ENCODE results near the gene GSE1. TPM values are rescaled to one million over a fixed set of nuclear protein-coding genes. Genes with fewer than 3 reads are reported as not detected.

GSE1 gene
- total RNA-seq (2014; rRNA removed; shearing (Covaris generic)): 31.1 and 33.8 TPM in 2 replicates

- peak within 1 kb of the TSS; percentile 64 for H3K4me3 ChIP-seq
- H3K27me3 ChIP-seq: no peaks in the 10 kb centered on the region
- peak within 1 kb of the TSS; percentile 45 for H3K27ac ChIP-seq
- H3K9me3 ChIP-seq (replicated peaks): no peaks in the 10 kb centered on the region
- DNase-seq: peak; percentile 88 to 92
- H3K4me1 ChIP-seq: peaks cover 13% of the 10 kb centered on the region
- no peaks in the 10 kb centered on the region for H3K36me3 ChIP-seq
Measured at GRCh38 chr16:85612801-85613603, at the start of gene GSE1. Gene GSE1 (plus strand): TSS chr16:85613322. CDS start chr16:85613392, 70 bp downstream.

- no peak for DNase-seq
- H3K9me3 ChIP-seq (replicated peaks): no peaks in the 10 kb centered on the region
- no peak overlapping the region for H3K27ac ChIP-seq
- H3K36me3 ChIP-seq: no peaks in the 10 kb centered on the region
- H3K4me3 ChIP-seq: no peak overlapping the region
- H3K4me1 ChIP-seq: peaks cover 12% of the 10 kb centered on the region; the same call in 1 of the 2 replicates
- H3K27me3 ChIP-seq: no peaks in the 10 kb centered on the region
Measured at GRCh38 chr16:85563515-85564276, 49.4 kb upstream of the GSE1 start.

- peaks cover 18% of the 10 kb centered on the region; the same call in 1 of the 2 replicates for H3K4me1 ChIP-seq
- no peaks in the 10 kb centered on the region for H3K27me3 ChIP-seq
- no peak for DNase-seq
- H3K27ac ChIP-seq: no peak overlapping the region
- no peak overlapping the region for H3K4me3 ChIP-seq
- no peaks in the 10 kb centered on the region for H3K36me3 ChIP-seq
- no peaks in the 10 kb centered on the region for H3K9me3 ChIP-seq (replicated peaks)
Measured at GRCh38 chr16:85564277-85565051, 48.7 kb upstream of the GSE1 start.

- Histone ChIP-seq H3K9me3 (replicated peaks) (no peaks in the 10 kb centered on the region), H3K27ac (no peak overlapping the region), H3K4me1 (peaks cover 22% of the 10 kb centered on the region), H3K4me3 (no peak overlapping the region), H3K36me3 (no peaks in the 10 kb centered on the region), H3K27me3 (no peaks in the 10 kb centered on the region)
- no peak for DNase-seq
Measured at GRCh38 chr16:85565340-85565739, 47.8 kb upstream of the GSE1 start.

DNA sequence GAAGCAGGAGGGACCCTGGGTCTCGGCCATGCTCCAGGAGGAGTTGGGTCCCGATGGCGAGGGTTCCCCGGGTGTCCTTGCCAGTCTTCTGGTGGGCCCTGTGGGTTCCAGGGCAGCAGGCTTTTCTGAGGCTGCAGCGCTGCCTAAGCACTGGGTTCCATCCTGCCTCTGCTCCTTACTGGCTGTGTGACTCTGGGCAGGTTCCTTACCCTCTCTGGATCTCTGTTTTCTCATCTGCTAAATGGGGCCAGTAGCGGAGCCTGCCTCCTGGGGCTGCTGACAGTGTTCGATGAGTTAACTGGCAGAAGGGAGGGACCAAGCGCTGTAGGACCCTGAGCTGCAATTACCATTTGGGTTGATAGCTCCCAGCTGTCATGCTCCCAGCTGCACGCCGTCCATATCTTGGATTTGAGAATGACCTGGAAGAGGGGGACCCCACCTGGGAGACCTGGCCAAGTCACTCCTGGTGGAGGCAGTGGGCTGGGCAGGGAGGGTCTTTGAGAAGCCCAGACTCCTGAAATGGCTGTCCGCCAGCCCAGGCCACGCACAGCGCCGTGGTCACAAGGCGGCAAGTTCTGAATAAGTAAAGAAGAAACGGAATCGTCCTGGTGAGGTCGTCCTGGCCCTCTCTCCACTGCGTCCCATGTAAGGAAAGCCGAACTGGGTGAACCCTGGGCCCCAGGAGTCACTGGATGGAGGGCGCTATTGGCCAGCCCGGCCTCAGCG is 47.2 kb upstream of the GSE1 start:
- Histone ChIP-seq H3K27me3 (no peaks in the 10 kb centered on the region), H3K4me3 (no peak overlapping the region), H3K4me1 (peaks cover 28% of the 10 kb centered on the region), H3K27ac (no peak overlapping the region), H3K36me3 (no peaks in the 10 kb centered on the region), H3K9me3 (replicated peaks) (no peaks in the 10 kb centered on the region)
- DNase-seq: no peak

GRCh38 chr16:85566561-85567100 is 46.5 kb upstream of the GSE1 start:
- no peak for DNase-seq
- Histone ChIP-seq H3K36me3 (no peaks in the 10 kb centered on the region), H3K4me1 (peaks cover 23% of the 10 kb centered on the region), H3K9me3 (replicated peaks) (no peaks in the 10 kb centered on the region), H3K4me3 (no peak overlapping the region), H3K27me3 (no peaks in the 10 kb centered on the region), H3K27ac (no peak overlapping the region)

DNA sequence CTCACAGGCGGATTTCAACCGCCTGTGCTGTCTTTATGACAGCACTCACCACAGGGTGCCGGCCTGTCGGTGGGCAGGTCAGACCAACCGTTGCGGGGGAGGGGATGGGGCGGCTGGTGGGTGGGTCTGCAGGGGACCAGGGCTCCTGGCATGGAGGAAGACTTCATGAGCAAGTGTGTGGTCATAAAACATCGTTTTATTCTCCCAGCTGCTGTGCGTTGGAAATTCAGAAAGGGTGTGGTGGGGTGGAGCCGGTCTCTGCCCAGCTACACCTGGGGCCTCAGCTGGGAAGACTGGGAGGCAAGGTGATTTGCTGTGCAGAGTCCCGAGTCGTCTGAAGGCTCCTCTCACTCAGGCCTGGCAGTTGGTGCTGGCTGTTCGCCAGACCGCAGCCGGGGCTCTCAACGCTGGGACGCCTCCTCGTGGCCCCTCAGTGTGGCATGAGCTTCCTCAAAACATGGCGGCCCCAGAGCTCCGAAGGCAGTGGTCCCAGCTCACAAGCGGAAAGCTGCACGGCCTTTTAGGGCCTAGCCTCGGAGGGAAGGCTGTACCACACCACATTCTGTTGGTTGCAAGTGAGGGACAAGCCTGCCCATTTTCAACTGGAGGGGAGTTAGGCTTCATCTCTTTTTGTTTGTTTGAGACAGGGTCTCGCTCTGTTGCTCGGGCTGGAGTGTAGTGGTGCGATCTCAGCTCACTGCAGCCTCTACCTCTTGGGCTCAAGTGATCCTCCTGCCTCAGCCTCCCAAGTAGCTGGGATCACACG is 45.8 kb upstream of the GSE1 start:
- no peaks in the 10 kb centered on the region for H3K27me3 ChIP-seq
- H3K9me3 ChIP-seq (replicated peaks): no peaks in the 10 kb centered on the region
- no peak overlapping the region for H3K27ac ChIP-seq
- DNase-seq: no peak
- peaks cover 21% of the 10 kb centered on the region for H3K4me1 ChIP-seq
- H3K4me3 ChIP-seq: no peak overlapping the region
- H3K36me3 ChIP-seq: no peaks in the 10 kb centered on the region

DNA sequence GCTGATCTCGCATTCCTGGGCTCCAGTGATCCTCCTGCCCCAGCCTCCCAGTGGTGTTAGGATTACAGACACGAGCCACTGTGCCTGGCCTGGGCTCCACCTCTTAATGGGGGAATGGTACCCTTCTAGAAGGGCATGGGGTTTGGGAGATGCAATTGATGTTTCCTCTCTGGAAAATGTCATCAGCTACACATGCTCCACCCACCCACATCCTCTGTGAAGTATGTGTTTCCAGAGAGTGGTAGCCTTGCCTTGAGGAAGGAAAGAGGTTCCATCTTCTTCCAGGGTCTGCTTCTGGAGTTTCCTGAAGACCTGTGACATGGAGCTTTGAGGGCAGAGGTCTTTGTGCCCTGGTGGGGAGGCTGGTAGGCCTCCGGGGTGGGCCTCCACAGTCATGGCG is 45.2 kb upstream of the GSE1 start:
- DNase-seq: no peak
- Histone ChIP-seq H3K27me3 (no peaks in the 10 kb centered on the region), H3K4me1 (peaks cover 16% of the 10 kb centered on the region), H3K9me3 (replicated peaks) (no peaks in the 10 kb centered on the region), H3K4me3 (no peak overlapping the region), H3K36me3 (no peaks in the 10 kb centered on the region), H3K27ac (no peak overlapping the region)

DNA sequence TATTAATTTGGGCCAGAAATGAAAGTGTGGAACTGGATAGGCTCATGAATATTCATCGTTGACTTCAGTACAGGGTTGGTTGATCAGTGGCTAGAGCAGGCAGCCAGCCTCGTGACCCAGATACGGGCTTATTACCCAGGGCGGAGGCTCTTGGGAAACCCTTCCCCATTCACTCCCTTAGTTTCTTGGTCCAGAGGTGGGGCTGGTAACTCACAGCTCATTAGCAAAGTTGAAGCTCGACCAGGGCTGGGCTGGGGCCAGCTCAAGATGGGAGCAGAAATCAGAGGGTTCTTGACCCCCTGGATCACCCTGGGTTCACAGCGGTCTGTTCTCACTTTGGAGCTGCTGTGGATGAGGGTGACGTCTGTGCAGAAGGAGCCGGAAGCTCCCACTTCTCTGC is 44.6 kb upstream of the GSE1 start:
- H3K4me1 ChIP-seq: peaks cover 22% of the 10 kb centered on the region
- no peak overlapping the region for H3K4me3 ChIP-seq
- no peaks in the 10 kb centered on the region for H3K27me3 ChIP-seq
- no peaks in the 10 kb centered on the region for H3K36me3 ChIP-seq
- no peak for DNase-seq
- H3K27ac ChIP-seq: no peak overlapping the region
- no peaks in the 10 kb centered on the region for H3K9me3 ChIP-seq (replicated peaks)

DNA sequence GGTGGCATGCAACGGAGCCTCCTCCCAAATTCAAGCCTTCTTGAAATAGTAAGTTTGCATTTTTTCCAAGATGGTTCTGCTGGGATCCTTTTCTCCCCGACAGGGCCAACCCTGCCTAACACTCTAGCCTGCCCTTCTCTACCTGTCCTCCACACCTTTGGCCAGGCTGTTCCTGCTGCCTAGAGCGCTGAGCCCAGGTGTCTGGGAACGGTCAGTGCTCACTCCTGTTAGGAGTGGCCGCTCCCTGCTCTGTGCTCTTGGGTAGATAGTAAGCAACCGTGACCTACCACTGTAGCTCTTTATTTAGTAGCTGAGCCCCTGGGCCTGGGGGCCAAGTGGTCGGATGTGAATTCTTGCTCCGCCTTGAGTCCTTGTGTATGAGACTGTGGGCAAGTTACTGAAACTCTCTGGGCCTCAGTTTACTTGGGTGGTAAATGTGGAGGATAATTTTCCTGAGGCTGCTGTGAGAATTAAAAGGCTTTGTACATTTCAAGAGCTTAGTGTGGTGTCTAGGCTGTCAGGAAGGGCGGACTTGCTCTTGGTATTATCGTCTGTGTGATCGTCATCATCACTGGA is 44.0 kb upstream of the GSE1 start:
- no peak for DNase-seq
- no peaks in the 10 kb centered on the region for H3K27me3 ChIP-seq
- no peaks in the 10 kb centered on the region for H3K9me3 ChIP-seq (replicated peaks)
- no peaks in the 10 kb centered on the region for H3K36me3 ChIP-seq
- H3K4me3 ChIP-seq: no peak overlapping the region
- peaks cover 26% of the 10 kb centered on the region for H3K4me1 ChIP-seq
- peak overlapping the region; percentile 9; the same call in 1 of the 2 replicates for H3K27ac ChIP-seq

DNA sequence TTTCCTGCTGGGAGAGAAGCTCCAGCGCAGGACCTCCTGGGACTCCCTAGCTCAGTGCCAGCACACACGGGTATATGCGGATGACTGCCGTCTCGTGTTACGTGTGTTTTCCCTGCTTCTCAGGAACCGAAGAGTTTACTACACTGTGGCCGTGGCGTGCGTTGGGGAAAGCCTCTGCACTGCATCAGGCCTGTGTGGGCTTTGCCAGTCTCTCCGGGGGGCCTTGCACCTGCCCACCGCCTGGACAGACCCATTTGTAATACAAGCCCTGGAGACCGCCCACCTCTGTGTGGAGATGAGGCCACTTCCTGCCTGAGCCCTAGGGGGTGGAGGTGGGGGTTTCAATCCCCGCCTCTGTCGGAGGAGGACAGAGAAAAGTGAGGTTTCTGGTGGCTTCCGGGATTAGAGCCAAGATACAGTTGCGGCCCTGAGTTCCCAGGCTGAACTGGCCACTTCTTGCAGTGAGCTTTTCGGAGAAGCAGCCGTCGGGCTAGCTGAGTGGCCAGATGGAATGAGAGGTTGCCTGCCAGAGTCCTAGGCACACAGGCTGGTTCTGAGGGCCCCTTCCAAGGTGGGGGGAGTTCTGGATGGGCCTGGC is 43.4 kb upstream of the GSE1 start:
- Histone ChIP-seq H3K4me1 (peaks cover 32% of the 10 kb centered on the region), H3K27ac (no peak overlapping the region), H3K36me3 (no peaks in the 10 kb centered on the region), H3K4me3 (no peak overlapping the region), H3K27me3 (no peaks in the 10 kb centered on the region), H3K9me3 (replicated peaks) (no peaks in the 10 kb centered on the region)
- peak; percentile 95 for DNase-seq

- Histone ChIP-seq H3K27ac (no peak overlapping the region), H3K9me3 (replicated peaks) (no peaks in the 10 kb centered on the region), H3K27me3 (no peaks in the 10 kb centered on the region), H3K4me3 (no peak overlapping the region), H3K4me1 (peaks cover 36% of the 10 kb centered on the region), H3K36me3 (no peaks in the 10 kb centered on the region)
- DNase-seq: no peak
Measured at GRCh38 chr16:85570213-85570734, 42.8 kb upstream of the GSE1 start.
